PC-9 (cell line): ENCODE data around the gene LIPE. TPM values are rescaled to one million over a fixed set of nuclear protein-coding genes. Genes with fewer than 3 reads are reported as not detected.
A peak's percentile ranks its signal among the peaks of the same experiment; 100 is the strongest.

ENCODE experiments used
- BruUV-seq: library from RNA; stranded (reverse); fragments of 400-500 nt; replicated peaks from 2 replicates; lab custom pipeline; 2021; lab: Mats Ljungman, UMichigan
- CTCF ChIA-PET: fragments of 300-600 bp; sonication (Branson Sonifier 250); formaldehyde crosslinking; loops from one replicate; lab custom pipeline; 2022; ENCODE audit warnings: antibody characterized with exemption; lab: Charles Lee
- POLR2A ChIA-PET: fragments of 300-600 bp; sonication (Branson Sonifier 250); formaldehyde crosslinking; loops from one replicate; lab custom pipeline; 2022; ENCODE audit warnings: antibody characterized with exemption; ENCODE audit not compliant: unreplicated experiment; lab: Charles Lee
- DNase-seq, 2 experiments: peaks; one replicate each; pipeline versions ENCODE4 v3.0.0 to v3.0.0-alpha.2; 2015 to 2022; ENCODE audit warnings: mixed read lengths in 1 of 2
- H2AFZ ChIP-seq: fragments of 200-600 bp; sonication (generic); 2 replicates; pipeline ENCODE4 v1.8.1; 2017; ENCODE audit warnings: antibody characterized with exemption
- H3F3A ChIP-seq: fragments of 200-600 bp; sonication (generic); 2 replicates; pipeline ENCODE4 v1.8.1; 2017; ENCODE audit warnings: antibody characterized with exemption, mild to moderate bottlenecking, low read depth; ENCODE audit not compliant: insufficient read depth
- H3K27ac ChIP-seq: fragments of 200-600 bp; sonication (generic); 2 replicates; pipeline ENCODE4 v1.6.1; 2016; ENCODE audit warnings: mixed run types
- H3K27me3 ChIP-seq: fragments of 200-600 bp; sonication (generic); 2 replicates; pipeline ENCODE4 v1.6.1; 2016; ENCODE audit warnings: low read depth, mixed run types; ENCODE audit not compliant: insufficient read depth
- H3K36me3 ChIP-seq: fragments of 200-600 bp; sonication (generic); 2 replicates; pipeline ENCODE4 v1.6.1; 2016; ENCODE audit warnings: low read depth, mixed run types
- H3K4me1 ChIP-seq: fragments of 200-600 bp; sonication (generic); replicated peaks from 2 replicates; pipeline ENCODE4 v1.6.1; 2016; ENCODE audit warnings: mixed run types; ENCODE audit not compliant: insufficient read depth
- H3K4me2 ChIP-seq: fragments of 200-600 bp; sonication (generic); 2 replicates; pipeline ENCODE4 v1.6.1; 2017; ENCODE audit warnings: mixed run types
- H3K4me3 ChIP-seq: fragments of 200-600 bp; sonication (generic); 2 replicates; pipeline ENCODE4 v1.6.1; 2016; ENCODE audit warnings: mixed run types
- H3K79me2 ChIP-seq: fragments of 200-600 bp; sonication (generic); 2 replicates; pipeline ENCODE4 v1.6.1; 2017; ENCODE audit warnings: low read depth, mixed run types
- H3K9me2 ChIP-seq: fragments of 200-600 bp; sonication (generic); 2 replicates; pipeline ENCODE4 v1.8.1; 2017; ENCODE audit warnings: mild to moderate bottlenecking; ENCODE audit not compliant: insufficient read depth
- H3K9me3 ChIP-seq: fragments of 200-600 bp; sonication (generic); 2 replicates; pipeline ENCODE4 v1.8.1; 2016; ENCODE audit warnings: low read depth; ENCODE audit not compliant: insufficient read depth
- H4K20me1 ChIP-seq: fragments of 200-600 bp; sonication (generic); 2 replicates; pipeline ENCODE4 v1.8.1; 2017; ENCODE audit not compliant: insufficient read depth
- CTCF ChIP-seq: fragments of 200-600 bp; sonication (generic); conservative IDR thresholded peaks from 2 replicates; pipeline ENCODE4 v1.6.1; 2017; ENCODE audit warnings: mixed run types, antibody characterized with exemption, mild to moderate bottlenecking, moderate library complexity
- EZH2 ChIP-seq: fragments of 200-600 bp; sonication (generic); IDR thresholded peaks from 2 replicates; pipeline ENCODE4 v1.8.0; 2017; ENCODE audit warnings: antibody characterized with exemption, low read depth
- intact Hi-C: fragments of 100-400 bp; cut with micrococcal nuclease; formaldehyde crosslinking; loops from one replicate; pipeline ENCODE4 v1.10.0; 2022; ENCODE audit not compliant: unreplicated experiment
- total RNA-seq: library from RNA; stranded (reverse); gene quantifications from 2 replicates; pipeline ENCODE4 v1.2.3, GENCODE V29; 2021

Gene LIPE
- total RNA-seq, 1 experiment from 2014 or later = 12.7 TPM

GRCh38 chr19:42396381-42397262 is 30.6 kb downstream of the LIPE start:
- Histone ChIP-seq H4K20me1 (no peaks in the 10 kb centered on the region), H3F3A (peaks cover 22% of the 10 kb centered on the region; the same call in 1 of the 2 replicates), H3K9me3 (no peaks in the 10 kb centered on the region), H3K27ac (peak overlapping the region; percentile 86), H3K36me3 (no peaks in the 10 kb centered on the region), H3K4me1 (peaks cover 34% of the 10 kb centered on the region), H2AFZ (peak overlapping the region; percentile 88), H3K4me2 (peak overlapping the region; percentile 93), H3K4me3 (peak overlapping the region; percentile 71), H3K79me2 (peaks cover 12% of the 10 kb centered on the region), H3K9me2 (no peaks in the 10 kb centered on the region), H3K27me3 (no peaks in the 10 kb centered on the region)
- BruUV-seq = TSS peak; percentile 93
- DNase-seq = peak; percentile 99 to 100
- TF ChIP-seq EZH2 (no peak), CTCF (no peak)
- ChIA-PET CTCF (interaction anchor here (0.6 to 0.7 kb wide), 3 partner anchors 52 to 154 kb away, joined by 3 to 7 read pairs (median 4); partner anchors contain the start of genes CIC and GSK3A), POLR2A (interaction anchor here (0.5 to 1.1 kb wide), 11 partner anchors 10 to 1446 kb away, joined by 3 to 8 read pairs (median 5); partner anchors contain the start of gene PSG8)
- intact Hi-C loops = loop anchor here (2.0 kb wide), 2 partner anchors 72 to 154 kb away; partner anchors contain the start of genes GSK3A and MEGF8

GRCh38 chr19:42394751-42395150 is 32.4 kb downstream of the LIPE start:
- no peak for TF ChIP-seq EZH2
- no peak for TF ChIP-seq CTCF
- Histone ChIP-seq H3K4me1 (peaks cover 42% of the 10 kb centered on the region), H3K36me3 (no peaks in the 10 kb centered on the region), H3K27me3 (peaks cover 3% of the 10 kb centered on the region; the same call in 1 of the 2 replicates), H3F3A (peaks cover 20% of the 10 kb centered on the region; the same call in 1 of the 2 replicates), H3K4me2 (no peak overlapping the region), H3K9me3 (no peaks in the 10 kb centered on the region), H3K4me3 (no peak overlapping the region), H3K27ac (no peak overlapping the region), H2AFZ (no peak overlapping the region), H3K9me2 (no peaks in the 10 kb centered on the region), H4K20me1 (no peaks in the 10 kb centered on the region), H3K79me2 (peaks cover 12% of the 10 kb centered on the region)
- BruUV-seq = no TSS peak
- no peak for DNase-seq
- CTCF ChIA-PET = no interaction called here
- intact Hi-C loops = no loop called here
- POLR2A ChIA-PET = no interaction called here

GRCh38 chr19:42392165-42392564 is 35.0 kb downstream of the LIPE start:
- Histone ChIP-seq H3K4me3 (no peak overlapping the region), H3K9me3 (no peaks in the 10 kb centered on the region), H3K9me2 (no peaks in the 10 kb centered on the region), H3K27me3 (peaks cover 5% of the 10 kb centered on the region; the same call in 1 of the 2 replicates), H3K4me1 (peaks cover 33% of the 10 kb centered on the region), H3K4me2 (0 out of 2 replicates have a peak overlapping the region, but pooled peaks have one; percentile 19), H3K27ac (no peak overlapping the region), H3F3A (peaks cover 16% of the 10 kb centered on the region; the same call in 1 of the 2 replicates), H3K79me2 (no peaks in the 10 kb centered on the region), H3K36me3 (no peaks in the 10 kb centered on the region), H4K20me1 (no peaks in the 10 kb centered on the region), H2AFZ (no peak overlapping the region)
- POLR2A ChIA-PET = no interaction called here
- CTCF ChIA-PET = no interaction called here
- DNase-seq = no peak
- TF ChIP-seq EZH2 (no peak), CTCF (no peak)
- intact Hi-C loops = no loop called here
- BruUV-seq = no TSS peak
